IMR-90 (cell line): Measurements from ENCODE around the gene CLPTM1. TPM values are rescaled to one million over a fixed set of nuclear protein-coding genes. Genes with fewer than 3 reads are reported as not detected.

Experiments
- ATAC-seq: fragments of 200-7000 bp; cut with Tn5 transposase; 2 replicates; pipeline ENCODE4 v1.9.1; 2020; ENCODE audit warnings: low read depth, mild to moderate bottlenecking, moderate library complexity
- BruUV-seq: library from RNA; stranded (reverse); fragments of 400-500 nt; replicated peaks from 2 replicates; lab custom pipeline; 2021; lab: Mats Ljungman, UMichigan
- CTCF ChIA-PET: fragments of 300-600 bp; formaldehyde crosslinking; extraction: SDS; loops from one replicate; lab custom pipeline; 2021; ENCODE audit warnings: antibody characterized with exemption; lab: Yijun Ruan, JAX
- POLR2A ChIA-PET: fragments of 300-600 bp; sonication (Branson Sonifier 250); formaldehyde crosslinking; loops from one replicate; lab custom pipeline; 2022; ENCODE audit warnings: antibody characterized with exemption; ENCODE audit not compliant: unreplicated experiment; lab: Charles Lee
- DNase-seq: peaks from one replicate; pipeline ENCODE4 v3.0.0; 2013
- H2AFZ ChIP-seq: replicated peaks from 2 replicates; pipeline ENCODE3; 2013; ENCODE audit warnings: low read length, mild to moderate bottlenecking; ENCODE audit not compliant: poor library complexity
- H2AK5ac ChIP-seq: 2 replicates; pipeline ENCODE4 v1.6.1; 2013; ENCODE audit warnings: low read depth, low read length, inconsistent platforms
- H2AK9ac ChIP-seq: replicated peaks from 2 replicates; pipeline ENCODE3; 2013; ENCODE audit warnings: mild to moderate bottlenecking, low read depth, low read length, moderate library complexity; ENCODE audit not compliant: poor library complexity
- H2BK120ac ChIP-seq: 2 replicates; pipeline ENCODE4 v1.6.1; 2013; ENCODE audit warnings: low read depth, low read length, inconsistent platforms
- H2BK15ac ChIP-seq: 3 replicates; pipeline ENCODE4 v1.6.1; 2013; ENCODE audit warnings: low read depth, low read length, inconsistent platforms
- H2BK20ac ChIP-seq: 2 replicates; pipeline ENCODE4 v1.6.1; 2013; ENCODE audit warnings: low read depth, mild to moderate bottlenecking, inconsistent platforms, low read length, moderate library complexity
- H2BK5ac ChIP-seq: 2 replicates; pipeline ENCODE4 v1.6.1; 2013; ENCODE audit warnings: mild to moderate bottlenecking, low read depth, low read length, inconsistent platforms; ENCODE audit not compliant: poor library complexity, severe bottlenecking
- H3K14ac ChIP-seq: replicated peaks from 2 replicates; pipeline ENCODE4 v1.6.1; 2013; ENCODE audit warnings: low read depth, low read length, inconsistent platforms
- H3K18ac ChIP-seq: 2 replicates; pipeline ENCODE4 v1.6.1; 2013; ENCODE audit warnings: low read depth, low read length, control low read depth
- H3K23ac ChIP-seq: 2 replicates; pipeline ENCODE4 v1.6.1; 2013; ENCODE audit warnings: low read depth, low read length, inconsistent platforms
- H3K27ac ChIP-seq: 2 replicates; pipeline ENCODE4 v1.5.1; 2013; ENCODE audit warnings: mild to moderate bottlenecking, control low read depth, low read length; ENCODE audit not compliant: insufficient read depth
- H3K27me3 ChIP-seq: 2 replicates; pipeline ENCODE4 v1.6.1; 2013; ENCODE audit warnings: low read length; ENCODE audit not compliant: control insufficient read depth, insufficient read depth
- H3K36me3 ChIP-seq: 2 replicates; pipeline ENCODE4 v1.6.1; 2013; ENCODE audit warnings: low read length, mixed read lengths; ENCODE audit not compliant: control insufficient read depth, insufficient read depth
- H3K4ac ChIP-seq: 2 replicates; pipeline ENCODE4 v1.6.1; 2013; ENCODE audit warnings: low read depth, low read length, inconsistent platforms
- H3K4me1 ChIP-seq: 2 replicates; pipeline ENCODE4 v1.6.1; 2013; ENCODE audit warnings: low read length, mixed read lengths; ENCODE audit not compliant: control insufficient read depth, insufficient read depth
- H3K4me2 ChIP-seq: 2 replicates; pipeline ENCODE4 v1.6.1; 2013; ENCODE audit warnings: low read depth, mild to moderate bottlenecking, control low read depth, low read length, moderate library complexity
- H3K4me3 ChIP-seq: 2 replicates; pipeline ENCODE4 v1.5.1; 2013; ENCODE audit warnings: low read depth, mild to moderate bottlenecking, control low read depth, low read length, moderate library complexity; ENCODE audit not compliant: insufficient read depth
- H3K56ac ChIP-seq: 2 replicates; pipeline ENCODE4 v1.6.1; 2013; ENCODE audit warnings: low read length, inconsistent platforms; ENCODE audit not compliant: insufficient read depth; ENCODE audit errors: extremely low read depth
- H3K79me1 ChIP-seq, 2 experiments: 2 replicates each; pipeline ENCODE4 v1.6.1; 2013; ENCODE audit warnings: low read length in 2 of 2, inconsistent platforms in 1 of 2, low read depth in 1 of 2
- H3K9ac ChIP-seq: 2 replicates; pipeline ENCODE4 v1.6.1; 2013; ENCODE audit warnings: low read depth, low read length, control low read depth
- H3K9me1 ChIP-seq: 2 replicates; pipeline ENCODE4 v1.6.1; 2013; ENCODE audit warnings: low read length, inconsistent platforms; ENCODE audit not compliant: insufficient read depth
- H3K9me3 ChIP-seq: 2 replicates; pipeline ENCODE4 v1.6.1; 2013; ENCODE audit warnings: low read length; ENCODE audit not compliant: control insufficient read depth, insufficient read depth
- H4K20me1 ChIP-seq: 2 replicates; pipeline ENCODE4 v1.6.1; 2013; ENCODE audit warnings: low read length, inconsistent platforms; ENCODE audit not compliant: insufficient read depth
- H4K5ac ChIP-seq: 2 replicates; pipeline ENCODE4 v1.6.1; 2013; ENCODE audit warnings: mild to moderate bottlenecking, low read depth, low read length, control low read depth
- H4K8ac ChIP-seq, 2 experiments: 2 replicates each; pipeline ENCODE4 v1.6.1; 2013; ENCODE audit warnings: low read depth in 2 of 2, low read length in 2 of 2, control low read depth in 1 of 2, inconsistent platforms in 1 of 2
- H4K91ac ChIP-seq: 2 replicates; pipeline ENCODE4 v1.6.1; 2013; ENCODE audit warnings: low read depth, low read length, inconsistent platforms; ENCODE audit not compliant: insufficient read depth
- BHLHE40 ChIP-seq: fragments of 150-350 bp; IDR thresholded peaks from 2 replicates; pipeline ENCODE4 v1.6.1; 2016; ENCODE audit warnings: mild to moderate bottlenecking, low read depth, low read length
- MAZ ChIP-seq: IDR thresholded peaks from 2 replicates; pipeline ENCODE4 v1.6.1; 2012; ENCODE audit warnings: low read depth, mild to moderate bottlenecking, low read length, improper control_type of control experiment, moderate library complexity, borderline replicate concordance
- MXI1 ChIP-seq: IDR thresholded peaks from 2 replicates; pipeline ENCODE4 v1.6.1; 2012; ENCODE audit warnings: low read depth, mild to moderate bottlenecking, low read length, moderate library complexity, borderline replicate concordance
- POLR2A ChIP-seq: IDR thresholded peaks from 2 replicates; pipeline ENCODE4 v1.6.1; 2012; ENCODE audit warnings: mild to moderate bottlenecking, low read depth, low read length
- WGBS, 2 experiments: methylation state at CpG; one replicate each; pipeline versions ENCODE4 v1.1.5 to v1.1.7; 2013; ENCODE audit warnings: missing lambda C conversion rate in 2 of 2; ENCODE audit not compliant: insufficient read length in 1 of 2; ENCODE audit errors: extremely low coverage in 2 of 2; 5-methylcytosine and 5-hydroxymethylcytosine counted together
- dilution Hi-C: fragments of 300-500 bp; cut with HindIII; formaldehyde crosslinking; loops from one replicate; pipeline ENCODE4 v1.14.3; 2018; ENCODE audit warnings: low sequenced_read_pairs; ENCODE audit not compliant: unreplicated experiment
- in situ Hi-C: fragments of 300-500 bp; cut with MboI; formaldehyde crosslinking; loops from 3 replicates; pipeline ENCODE4 v1.14.3; 2019; ENCODE audit warnings: low sequenced_read_pairs, inconsistent platforms, mixed read lengths
- intact Hi-C: fragments of 100-400 bp; cut with micrococcal nuclease; formaldehyde crosslinking; loops from 2 replicates; pipeline ENCODE4 v1.10.0; 2022
- polyA plus RNA-seq, 3 experiments: library from polyadenylated mRNA; depleted of rRNA; stranded (reverse); fragments of >200 nt; gene quantifications; 2 replicates each; pipeline ENCODE4 v1.2.3, GENCODE V29; 2012; ENCODE audit warnings: low replicate concordance in 1 of 3
- total RNA-seq: library from RNA; depleted of rRNA; stranded (reverse); fragments of >200 nt; gene quantifications from 2 replicates; pipeline ENCODE4 v1.2.3, GENCODE V29; 2012

CLPTM1 gene
- total and polyA plus RNA-seq, 2 of the 4 experiments (the other 2 are of a cell fraction): 23.8 to 88.8 TPM

DNA sequence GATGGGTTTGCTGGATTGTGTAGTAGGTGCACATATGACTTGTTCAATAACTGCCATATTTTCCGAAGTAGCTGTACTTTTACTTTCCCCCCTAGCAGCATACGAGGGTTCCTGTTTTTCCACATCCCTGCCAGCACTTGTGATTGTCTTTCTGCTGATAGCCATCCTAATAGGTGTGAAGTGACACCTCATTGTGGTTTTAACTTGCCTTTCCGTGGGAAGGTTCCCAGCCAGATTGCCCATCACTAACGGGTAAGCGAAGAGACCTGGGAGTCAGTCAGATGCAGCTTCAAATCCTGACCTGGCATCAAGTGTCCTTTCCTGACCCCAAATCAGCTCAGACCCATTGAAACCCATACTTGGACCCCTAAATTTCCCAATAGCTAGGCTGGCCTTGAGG, 4.5 kb downstream of the CLPTM1 start:
- peaks cover 13 to 73% of the 10 kb centered on the region in 2 experiments for H3K79me1 ChIP-seq
- no peak overlapping the region for H2BK20ac ChIP-seq
- no peak overlapping the region for H3K9ac ChIP-seq
- no peak for TF ChIP-seq MXI1
- no peak for TF ChIP-seq BHLHE40
- no peak for TF ChIP-seq MAZ
- no peak for TF ChIP-seq POLR2A
- no peak overlapping the region for H2BK15ac ChIP-seq
- no peaks in the 10 kb centered on the region for H3K27me3 ChIP-seq
- no peak overlapping the region for H3K4me2 ChIP-seq
- H3K23ac ChIP-seq: no peak overlapping the region
- no peak overlapping the region for H3K4me3 ChIP-seq
- no peak for ATAC-seq
- no peak overlapping the region for H3K4ac ChIP-seq
- BruUV-seq: no TSS peak
- peaks cover 22% of the 10 kb centered on the region for H3K36me3 ChIP-seq
- no peak overlapping the region for H2AK5ac ChIP-seq
- no peak overlapping the region for H2BK5ac ChIP-seq
- H2AK9ac ChIP-seq: no peak overlapping the region
- no peak overlapping the region for H3K56ac ChIP-seq
- peaks cover 64% of the 10 kb centered on the region for H4K20me1 ChIP-seq
- POLR2A ChIA-PET: no interaction called here
- no peak overlapping the region for H3K27ac ChIP-seq
- peaks cover 9% of the 10 kb centered on the region; the same call in 1 of the 2 replicates for H3K9me1 ChIP-seq
- H3K14ac ChIP-seq: no peak overlapping the region
- in situ Hi-C loops: loop anchor here (10.0 kb wide), 1 partner anchor 275 kb away; no protein-coding TSS in a partner anchor
- no peak overlapping the region for H3K18ac ChIP-seq
- H3K4me1 ChIP-seq: peaks cover 7% of the 10 kb centered on the region
- no peak overlapping the region for H2BK120ac ChIP-seq
- dilution Hi-C loops: no loop called here
- intact Hi-C loops: loop anchor here (10.0 kb wide), 1 partner anchor 385 kb away; no protein-coding TSS in a partner anchor
- 80% methylated on average over 1 of the region's 5 CpGs; no CpG with 5 or more reads in 1 of the 2 experiments for WGBS, 2 experiments
- no peak overlapping the region for H2AFZ ChIP-seq
- no peak overlapping the region for H4K91ac ChIP-seq
- no peak overlapping the region for H4K8ac ChIP-seq
- H4K5ac ChIP-seq: no peak overlapping the region
- CTCF ChIA-PET: no interaction called here
- H3K9me3 ChIP-seq: no peaks in the 10 kb centered on the region
- no peak for DNase-seq
